Activated T-helper 1 cell treated with anti-CD3 and anti-CD28 coated beads, Interleukin-12 subunit alpha, Interleukin-12 subunit beta, Interleukin-2, Interleukin-4 antibody, amounts not matched to agents 30 ng/mL and 10 ng/mL and 1 ng/mL, durations not matched to agents 14 hours and 24 hours and 36 hours (primary cell): ENCODE measurements around the gene IRF2. TPM values are rescaled to one million over a fixed set of nuclear protein-coding genes. Genes with fewer than 3 reads are reported as not detected.
A peak's percentile ranks its signal among the peaks of the same experiment; 100 is the strongest.

Source experiments
- DNase-seq: peaks from one replicate; pipeline ENCODE4 v3.0.0; 2021; ENCODE audit warnings: low spot score
- H3K27ac Mint-ChIP-seq: one replicate; pipeline ENCODE4 v1.8.0; 2021; ENCODE audit warnings: mild to moderate bottlenecking, mixed read lengths
- H3K27me3 Mint-ChIP-seq: one replicate; pipeline ENCODE4 v1.8.0; 2022; ENCODE audit warnings: mild to moderate bottlenecking, moderate library complexity, mixed read lengths; ENCODE audit not compliant: insufficient read depth
- H3K36me3 Mint-ChIP-seq: one replicate; pipeline ENCODE4 v1.8.0; 2021; ENCODE audit warnings: low read depth, mixed read lengths
- H3K4me1 Mint-ChIP-seq: one replicate; pipeline ENCODE4 v1.8.0; 2021; ENCODE audit warnings: low read depth, mixed read lengths
- H3K4me3 Mint-ChIP-seq: one replicate; pipeline ENCODE4 v1.8.0; 2021; ENCODE audit warnings: mild to moderate bottlenecking, moderate library complexity, mixed read lengths
- H3K9me3 Mint-ChIP-seq: one replicate; pipeline ENCODE4 v1.8.0; 2021; ENCODE audit warnings: mixed read lengths
- intact Hi-C: fragments of 100-400 bp; cut with micrococcal nuclease; formaldehyde crosslinking; loops from one replicate; pipeline ENCODE4 v1.15.1; 2024
- total RNA-seq: library from RNA; stranded (reverse); gene quantifications from 2 replicates; pipeline ENCODE4 v1.2.3, GENCODE V29; 2022

The IRF2 gene
- total RNA-seq, 1 donor from 2014 or later: 75.8 TPM

GRCh38 chr4:184432127-184432922, 42.0 kb downstream of the IRF2 start:
- Mint-ChIP-seq H3K9me3 (no peaks in the 10 kb centered on the region), H3K4me3 (no peak overlapping the region), H3K27me3 (no peaks in the 10 kb centered on the region), H3K36me3 (peaks cover 23% of the 10 kb centered on the region), H3K4me1 (peaks cover 47% of the 10 kb centered on the region), H3K27ac (peak overlapping the region; percentile 15)
- intact Hi-C loops: no loop called here
- DNase-seq: no peak

GRCh38 chr4:184430163-184430562, 44.2 kb downstream of the IRF2 start:
- Mint-ChIP-seq H3K4me1 (peaks cover 46% of the 10 kb centered on the region), H3K4me3 (no peak overlapping the region), H3K9me3 (no peaks in the 10 kb centered on the region), H3K27me3 (no peaks in the 10 kb centered on the region), H3K27ac (peak overlapping the region; percentile 60), H3K36me3 (peaks cover 39% of the 10 kb centered on the region)
- no peak for DNase-seq
- intact Hi-C loops: no loop called here

GRCh38 chr4:184428787-184429186, 45.6 kb downstream of the IRF2 start:
- Mint-ChIP-seq H3K4me3 (no peak overlapping the region), H3K4me1 (peaks cover 60% of the 10 kb centered on the region), H3K27ac (no peak overlapping the region), H3K36me3 (peaks cover 46% of the 10 kb centered on the region), H3K9me3 (no peaks in the 10 kb centered on the region), H3K27me3 (no peaks in the 10 kb centered on the region)
- intact Hi-C loops: no loop called here
- DNase-seq: no peak

GRCh38 chr4:184427687-184428086, 46.7 kb downstream of the IRF2 start:
- Mint-ChIP-seq H3K27me3 (no peaks in the 10 kb centered on the region), H3K36me3 (peaks cover 49% of the 10 kb centered on the region), H3K4me1 (peaks cover 68% of the 10 kb centered on the region), H3K4me3 (no peak overlapping the region), H3K27ac (peak overlapping the region; percentile 62), H3K9me3 (peaks cover 4% of the 10 kb centered on the region)
- no peak for DNase-seq
- intact Hi-C loops: no loop called here

- peaks cover 8% of the 10 kb centered on the region for H3K9me3 Mint-ChIP-seq
- intact Hi-C loops: no loop called here
- peaks cover 70% of the 10 kb centered on the region for H3K4me1 Mint-ChIP-seq
- H3K4me3 Mint-ChIP-seq: no peak overlapping the region
- H3K27me3 Mint-ChIP-seq: no peaks in the 10 kb centered on the region
- H3K27ac Mint-ChIP-seq: peak overlapping the region; percentile 42
- no peak for DNase-seq
- H3K36me3 Mint-ChIP-seq: peaks cover 48% of the 10 kb centered on the region
Measured at GRCh38 chr4:184427093-184427492, 47.3 kb downstream of the IRF2 start.

GRCh38 chr4:184424993-184425758, 49.2 kb downstream of the IRF2 start:
- peaks cover 78% of the 10 kb centered on the region for H3K4me1 Mint-ChIP-seq
- H3K9me3 Mint-ChIP-seq: peaks cover 8% of the 10 kb centered on the region
- peak overlapping the region; percentile 14 for H3K27ac Mint-ChIP-seq
- no peaks in the 10 kb centered on the region for H3K27me3 Mint-ChIP-seq
- H3K36me3 Mint-ChIP-seq: peaks cover 55% of the 10 kb centered on the region
- intact Hi-C loops: no loop called here
- H3K4me3 Mint-ChIP-seq: no peak overlapping the region
- DNase-seq: no peak

GRCh38 chr4:184424279-184424678, 50.1 kb downstream of the IRF2 start:
- Mint-ChIP-seq H3K4me1 (peaks cover 79% of the 10 kb centered on the region), H3K4me3 (no peak overlapping the region), H3K27me3 (no peaks in the 10 kb centered on the region), H3K36me3 (peaks cover 55% of the 10 kb centered on the region), H3K27ac (no peak overlapping the region), H3K9me3 (peaks cover 8% of the 10 kb centered on the region)
- no peak for DNase-seq
- intact Hi-C loops: no loop called here

- Mint-ChIP-seq H3K4me1 (peaks cover 90% of the 10 kb centered on the region), H3K9me3 (peaks cover 8% of the 10 kb centered on the region), H3K36me3 (peaks cover 60% of the 10 kb centered on the region), H3K4me3 (no peak overlapping the region), H3K27me3 (no peaks in the 10 kb centered on the region), H3K27ac (peak overlapping the region; percentile 30)
- intact Hi-C loops: no loop called here
- no peak for DNase-seq
Measured at GRCh38 chr4:184423003-184423686, 51.2 kb downstream of the IRF2 start.

GRCh38 chr4:184422378-184422777, 52.0 kb downstream of the IRF2 start:
- H3K36me3 Mint-ChIP-seq: peaks cover 61% of the 10 kb centered on the region
- intact Hi-C loops: no loop called here
- H3K4me1 Mint-ChIP-seq: peaks cover 90% of the 10 kb centered on the region
- H3K9me3 Mint-ChIP-seq: peaks cover 8% of the 10 kb centered on the region
- peak overlapping the region; percentile 85 for H3K27ac Mint-ChIP-seq
- no peaks in the 10 kb centered on the region for H3K27me3 Mint-ChIP-seq
- DNase-seq: no peak
- no peak overlapping the region for H3K4me3 Mint-ChIP-seq

GRCh38 chr4:184421533-184422155, 52.7 kb downstream of the IRF2 start:
- Mint-ChIP-seq H3K36me3 (peaks cover 55% of the 10 kb centered on the region), H3K27me3 (no peaks in the 10 kb centered on the region), H3K4me1 (peaks cover 86% of the 10 kb centered on the region)

GRCh38 chr4:184420881-184421416, 53.4 kb downstream of the IRF2 start:
- H3K4me1 Mint-ChIP-seq: peaks cover 82% of the 10 kb centered on the region
- peaks cover 8% of the 10 kb centered on the region for H3K9me3 Mint-ChIP-seq
- H3K4me3 Mint-ChIP-seq: peak overlapping the region; percentile 43
- peak overlapping the region; percentile 87 for H3K27ac Mint-ChIP-seq
- no peak for DNase-seq
- intact Hi-C loops: loop anchor here (1.0 to 2.0 kb wide), 4 partner anchors 20 to 228 kb away; partner anchors contain the start of genes CASP3 and PRIMPOL
- H3K27me3 Mint-ChIP-seq: no peaks in the 10 kb centered on the region
- H3K36me3 Mint-ChIP-seq: peaks cover 49% of the 10 kb centered on the region

More at GRCh38 chr4:184421533-184422155, 52.7 kb downstream of the IRF2 start:
- Mint-ChIP-seq H3K4me3 (peak overlapping the region; percentile 43), H3K27ac (peak overlapping the region; percentile 87), H3K9me3 (peaks cover 8% of the 10 kb centered on the region)
- intact Hi-C loops: loop anchor here (1.0 to 2.0 kb wide), 3 partner anchors 19 to 228 kb away; partner anchors contain the start of genes CASP3 and PRIMPOL
- no peak for DNase-seq

- Mint-ChIP-seq H3K4me3 (peak overlapping the region; percentile 43), H3K36me3 (peaks cover 46% of the 10 kb centered on the region), H3K9me3 (peaks cover 8% of the 10 kb centered on the region), H3K27me3 (no peaks in the 10 kb centered on the region), H3K27ac (peak overlapping the region; percentile 87), H3K4me1 (peaks cover 87% of the 10 kb centered on the region)
- no peak for DNase-seq
- intact Hi-C loops: loop anchor here (1.0 to 2.0 kb wide), 2 partner anchors 20 to 114 kb away; no protein-coding TSS in a partner anchor
Measured at GRCh38 chr4:184420402-184420801, 53.9 kb downstream of the IRF2 start.
